ENCODE measurements around the gene TRIM39. TPM values are rescaled to one million over a fixed set of nuclear protein-coding genes. Genes with fewer than 3 reads are reported as not detected.
A peak's percentile ranks its signal among the peaks of the same experiment; 100 is the strongest.

The TRIM39 gene
- total RNA-seq, 1 donor from 2014 or later = 14.0 TPM

DNA sequence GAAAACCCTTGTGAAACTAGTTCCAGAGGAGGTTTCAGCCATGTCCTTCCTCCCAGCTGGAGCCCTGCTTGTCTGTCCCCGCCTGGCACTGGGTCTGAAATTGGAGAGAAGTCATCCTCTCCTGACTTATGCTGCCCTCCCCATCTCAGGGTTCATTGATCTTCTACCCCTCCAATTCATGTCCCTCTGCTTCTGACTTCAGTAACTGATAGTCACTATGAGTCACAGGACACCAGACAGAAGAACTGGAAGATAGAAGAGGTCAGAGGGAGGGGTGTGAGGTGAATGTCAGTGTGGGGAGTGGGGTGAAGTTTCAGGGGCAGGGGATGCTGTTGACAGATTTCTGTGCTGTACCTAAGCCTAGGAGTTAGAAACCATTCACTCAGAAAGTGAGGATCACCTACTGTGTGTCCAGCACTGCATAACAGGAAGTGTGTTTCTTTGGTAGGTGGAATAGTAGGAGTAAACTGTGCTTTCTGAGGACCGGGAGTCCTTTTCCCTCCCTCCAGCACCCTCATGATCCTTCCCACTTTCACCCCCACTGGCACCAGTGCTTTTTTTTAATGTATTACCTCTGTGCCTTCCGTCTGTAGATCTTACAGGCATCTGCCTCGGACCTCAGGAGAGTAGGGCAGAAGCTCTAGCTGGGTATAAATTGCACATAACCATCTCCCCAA, 17.6 kb downstream of the TRIM39 start:
- DNase-seq = no peak
- H3K27ac Mint-ChIP-seq (ENCODE audit: unreplicated experiment) = no peak overlapping the region
- TF ChIP-seq, protein P1, sequence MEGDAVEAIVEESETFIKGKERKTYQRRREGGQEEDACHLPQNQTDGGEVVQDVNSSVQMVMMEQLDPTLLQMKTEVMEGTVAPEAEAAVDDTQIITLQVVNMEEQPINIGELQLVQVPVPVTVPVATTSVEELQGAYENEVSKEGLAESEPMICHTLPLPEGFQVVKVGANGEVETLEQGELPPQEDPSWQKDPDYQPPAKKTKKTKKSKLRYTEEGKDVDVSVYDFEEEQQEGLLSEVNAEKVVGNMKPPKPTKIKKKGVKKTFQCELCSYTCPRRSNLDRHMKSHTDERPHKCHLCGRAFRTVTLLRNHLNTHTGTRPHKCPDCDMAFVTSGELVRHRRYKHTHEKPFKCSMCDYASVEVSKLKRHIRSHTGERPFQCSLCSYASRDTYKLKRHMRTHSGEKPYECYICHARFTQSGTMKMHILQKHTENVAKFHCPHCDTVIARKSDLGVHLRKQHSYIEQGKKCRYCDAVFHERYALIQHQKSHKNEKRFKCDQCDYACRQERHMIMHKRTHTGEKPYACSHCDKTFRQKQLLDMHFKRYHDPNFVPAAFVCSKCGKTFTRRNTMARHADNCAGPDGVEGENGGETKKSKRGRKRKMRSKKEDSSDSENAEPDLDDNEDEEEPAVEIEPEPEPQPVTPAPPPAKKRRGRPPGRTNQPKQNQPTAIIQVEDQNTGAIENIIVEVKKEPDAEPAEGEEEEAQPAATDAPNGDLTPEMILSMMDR (IDR thresholded peaks at IDR 0.05; ENCODE audit: partially characterized antibody, unreplicated experiment) = no peak
- peak overlapping the region; percentile 85 for H3K4me3 Mint-ChIP-seq (ENCODE audit: unreplicated experiment)
- H3K27me3 Mint-ChIP-seq (ENCODE audit: unreplicated experiment) = peaks cover 4% of the 10 kb centered on the region
- no peaks in the 10 kb centered on the region for H3K36me3 Mint-ChIP-seq (ENCODE audit: unreplicated experiment)
- peaks cover 1% of the 10 kb centered on the region for H3K9me3 Mint-ChIP-seq (ENCODE audit: unreplicated experiment)
- peaks cover 5% of the 10 kb centered on the region for H3K4me1 Mint-ChIP-seq (ENCODE audit: low read depth, unreplicated experiment)

DNA sequence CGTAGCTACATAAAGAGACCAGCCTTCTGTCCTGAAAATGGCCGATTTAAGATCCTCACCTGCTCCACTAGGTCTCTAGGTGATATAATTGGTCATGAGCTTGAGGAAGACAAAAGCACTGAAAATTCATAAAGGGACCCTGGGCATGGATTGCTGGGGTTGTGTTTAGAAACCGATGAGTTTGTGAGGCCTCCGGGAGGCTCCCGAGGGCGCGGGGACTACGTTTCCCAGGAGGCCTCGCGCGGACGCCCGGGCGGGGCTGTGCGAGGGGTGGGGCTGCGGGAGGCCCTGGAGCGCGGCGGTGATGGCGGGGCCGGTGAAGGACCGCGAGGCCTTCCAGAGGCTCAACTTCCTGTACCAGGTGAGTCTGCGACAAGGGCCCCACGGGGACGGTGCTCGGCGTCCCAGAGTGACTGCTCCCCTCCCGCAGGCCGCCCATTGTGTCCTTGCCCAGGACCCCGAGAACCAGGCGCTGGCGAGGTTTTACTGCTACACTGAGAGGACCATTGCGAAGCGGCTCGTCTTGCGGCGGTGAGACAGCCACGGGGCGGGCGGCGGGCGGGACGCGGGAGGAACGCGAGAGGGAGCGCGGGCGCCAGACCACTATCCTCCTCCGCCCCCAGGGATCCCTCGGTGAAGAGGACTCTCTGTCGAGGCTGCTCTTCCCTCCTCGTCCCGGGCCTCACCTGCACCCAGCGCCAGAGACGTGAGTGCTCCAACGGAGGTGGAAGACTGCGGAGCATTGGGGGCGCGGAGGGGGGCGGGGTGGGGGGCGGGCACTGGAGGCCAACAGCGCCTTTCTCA, 18.3 kb downstream of the TRIM39 start, which contains the start of gene RPP21:
Gene RPP21, plus strand, starts transcription at position 289 of the 804 bp plus-strand sequence. Its CDS starts 16 bp downstream, at position 305.
- Mint-ChIP-seq H3K36me3 (ENCODE audit: unreplicated experiment) (no peaks in the 10 kb centered on the region), H3K4me1 (ENCODE audit: low read depth, unreplicated experiment) (peaks cover 5% of the 10 kb centered on the region), H3K27me3 (ENCODE audit: unreplicated experiment) (peaks cover 4% of the 10 kb centered on the region), H3K27ac (ENCODE audit: unreplicated experiment) (peak within 1 kb of the TSS; percentile 49), H3K9me3 (ENCODE audit: unreplicated experiment) (peaks cover 1% of the 10 kb centered on the region), H3K4me3 (ENCODE audit: unreplicated experiment) (peak within 1 kb of the TSS; percentile 85)
- DNase-seq = peak; percentile 92
- TF ChIP-seq, protein P1 (IDR thresholded peaks at IDR 0.05; ENCODE audit: partially characterized antibody, unreplicated experiment) = no peak

DNA sequence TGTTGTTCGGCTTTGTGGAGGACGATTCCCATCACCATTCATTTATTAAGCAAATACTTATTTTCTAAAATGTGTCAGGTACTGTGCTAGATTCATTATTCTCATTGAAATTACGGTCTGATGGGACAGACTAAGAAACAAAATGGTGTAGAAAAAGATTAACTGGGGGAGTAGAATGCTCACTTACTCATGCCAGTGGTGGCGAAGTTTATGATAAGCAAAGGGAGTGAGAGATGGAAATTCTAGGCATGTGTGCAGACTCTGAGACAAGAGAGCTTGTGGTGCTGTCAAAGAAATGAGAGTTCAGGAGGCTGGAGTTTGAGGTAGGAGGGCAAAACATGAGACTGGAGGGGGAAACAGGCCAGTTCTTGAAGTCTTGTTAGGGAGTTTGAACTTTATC, 19.1 kb downstream of the TRIM39 start:
- Mint-ChIP-seq H3K4me3 (ENCODE audit: unreplicated experiment) (peak overlapping the region; percentile 85), H3K9me3 (ENCODE audit: unreplicated experiment) (peaks cover 1% of the 10 kb centered on the region), H3K27me3 (ENCODE audit: unreplicated experiment) (peaks cover 4% of the 10 kb centered on the region), H3K36me3 (ENCODE audit: unreplicated experiment) (no peaks in the 10 kb centered on the region), H3K4me1 (ENCODE audit: low read depth, unreplicated experiment) (peaks cover 5% of the 10 kb centered on the region), H3K27ac (ENCODE audit: unreplicated experiment) (peak overlapping the region; percentile 49)
- DNase-seq = no peak
- TF ChIP-seq, protein P1 (IDR thresholded peaks at IDR 0.05; ENCODE audit: partially characterized antibody, unreplicated experiment) = no peak

DNA sequence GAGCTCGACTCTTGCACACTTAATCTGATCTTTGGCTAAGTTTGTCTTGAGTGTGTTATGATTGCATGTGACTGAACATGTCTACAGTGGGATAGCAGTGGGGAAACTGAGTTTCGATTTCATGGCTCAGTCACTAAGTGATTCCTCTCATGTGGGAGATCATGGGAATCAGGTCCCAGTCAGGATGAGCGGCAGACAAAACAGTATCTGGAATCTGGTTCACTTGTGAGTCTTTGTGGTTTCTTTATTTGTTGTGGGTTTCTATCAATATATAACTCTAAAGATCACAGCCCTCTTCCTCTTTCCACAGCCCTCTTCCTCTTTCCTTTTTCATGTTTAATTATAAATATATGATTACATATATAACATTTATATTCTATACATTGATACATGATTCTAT, 22.2 kb downstream of the TRIM39 start:
- Mint-ChIP-seq H3K9me3 (ENCODE audit: unreplicated experiment) (peaks cover 1% of the 10 kb centered on the region), H3K27ac (ENCODE audit: unreplicated experiment) (no peak overlapping the region), H3K36me3 (ENCODE audit: unreplicated experiment) (no peaks in the 10 kb centered on the region)

More for the DNA sequence above, 22.2 kb downstream of the TRIM39 start:
- peaks cover 4% of the 10 kb centered on the region for H3K27me3 Mint-ChIP-seq (ENCODE audit: unreplicated experiment)
- no peak for DNase-seq
- H3K4me1 Mint-ChIP-seq (ENCODE audit: low read depth, unreplicated experiment) = peaks cover 5% of the 10 kb centered on the region
- TF ChIP-seq, protein P1 (IDR thresholded peaks at IDR 0.05; ENCODE audit: partially characterized antibody, unreplicated experiment) = no peak
- H3K4me3 Mint-ChIP-seq (ENCODE audit: unreplicated experiment) = no peak overlapping the region
